MCF 10A (cell line): ENCODE results near the gene OPTC. TPM values are rescaled to one million over a fixed set of nuclear protein-coding genes. Genes with fewer than 3 reads are reported as not detected.

Experiments used
- BruUV-seq: library from RNA; stranded (reverse); fragments of 400-500 nt; replicated peaks from 2 replicates; lab custom pipeline; 2021; lab: Mats Ljungman, UMichigan
- CTCF ChIA-PET: fragments of 300-600 bp; sonication (Branson Sonifier 250); formaldehyde crosslinking; extraction: SDS; loops from one replicate; lab custom pipeline; 2021; ENCODE audit warnings: antibody characterized with exemption, inconsistent platforms; lab: Yijun Ruan, JAX
- POLR2A ChIA-PET: fragments of 300-600, 350-650 bp; sonication (Branson Sonifier 250); formaldehyde crosslinking; extraction: SDS; loops from one replicate; lab custom pipeline; 2020; ENCODE audit warnings: antibody characterized with exemption, inconsistent platforms; lab: Yijun Ruan, JAX
- DNase-seq: peaks from one replicate; pipeline ENCODE4 v3.0.0-alpha.2; 2018; ENCODE audit not compliant: unreplicated experiment
- H3K27ac Mint-ChIP-seq: one replicate; pipeline ENCODE4 v1.8.0; 2022; ENCODE audit warnings: mild to moderate bottlenecking, low read depth, mixed read lengths; ENCODE audit not compliant: unreplicated experiment
- H3K27me3 Mint-ChIP-seq: one replicate; pipeline ENCODE4 v1.8.0; 2022; ENCODE audit warnings: mixed read lengths; ENCODE audit not compliant: insufficient read depth, unreplicated experiment
- H3K36me3 Mint-ChIP-seq: one replicate; pipeline ENCODE4 v1.8.0; 2022; ENCODE audit warnings: mild to moderate bottlenecking, moderate library complexity, mixed read lengths; ENCODE audit not compliant: insufficient read depth, unreplicated experiment
- H3K4me1 Mint-ChIP-seq: one replicate; pipeline ENCODE4 v1.8.0; 2022; ENCODE audit warnings: mixed read lengths; ENCODE audit not compliant: insufficient read depth, unreplicated experiment
- H3K4me3 Mint-ChIP-seq: one replicate; pipeline ENCODE4 v1.8.0; 2022; ENCODE audit warnings: mild to moderate bottlenecking, moderate library complexity, mixed read lengths; ENCODE audit not compliant: unreplicated experiment
- H3K9me3 Mint-ChIP-seq: one replicate; pipeline ENCODE4 v1.8.0; 2022; ENCODE audit warnings: mixed read lengths; ENCODE audit not compliant: unreplicated experiment
- intact Hi-C: fragments of 100-400 bp; cut with micrococcal nuclease; formaldehyde crosslinking; loops from 2 replicates; pipeline ENCODE4 v1.14.1; 2022
- total RNA-seq: library from RNA; stranded (reverse); gene quantifications from 2 replicates; pipeline ENCODE4 v1.2.3, GENCODE V29; 2022
- TF ChIP-seq, protein P1 (sequence below): fragments of 200-600 bp; IDR thresholded peaks from one replicate; pipeline ENCODE4 v1.8.0; 2022; ENCODE audit warnings: antibody characterized with exemption, mild to moderate bottlenecking; ENCODE audit not compliant: unreplicated experiment

The OPTC gene
- total RNA-seq, 1 experiment from 2014 or later = not detected

DNA sequence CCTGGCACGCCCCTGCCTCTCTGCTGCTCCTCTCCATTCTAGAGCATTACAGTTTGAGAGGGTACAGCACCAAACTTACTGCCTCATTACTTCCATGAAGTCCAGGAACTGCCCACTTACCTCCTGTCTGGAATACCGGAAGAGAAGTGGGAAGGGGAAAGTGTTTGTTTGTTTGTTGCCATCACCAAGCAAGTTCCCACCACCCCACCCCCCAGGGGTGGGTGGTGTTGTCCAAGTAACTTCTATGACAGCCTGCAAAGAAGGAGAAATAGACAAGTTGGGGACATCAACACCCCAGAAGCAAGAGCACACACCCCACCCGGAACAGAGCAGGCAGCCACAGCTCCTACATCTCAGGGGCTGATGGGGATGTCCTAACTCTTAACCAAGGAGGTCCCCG is 18.0 kb downstream of the OPTC start:
- CTCF ChIA-PET = interaction anchor here (0.5 to 11.7 kb wide), 5 partner anchors 8 to 389 kb away, joined by 3 to 552 read pairs (median 3); no protein-coding TSS in a partner anchor
- intact Hi-C loops = loop anchor here (1.0 to 5.0 kb wide), 3 partner anchors 46 to 115 kb away; partner anchors contain the start of gene ATP2B4
- no peaks in the 10 kb centered on the region for H3K9me3 Mint-ChIP-seq
- H3K27ac Mint-ChIP-seq = peak overlapping the region; percentile 93
- POLR2A ChIA-PET = interaction anchor here (0.7 to 2.8 kb wide), 5 partner anchors 25 to 181 kb away, joined by 4 to 17 read pairs (median 5); partner anchors contain the start of gene ATP2B4
- BruUV-seq = no TSS peak
- TF ChIP-seq, protein P1, sequence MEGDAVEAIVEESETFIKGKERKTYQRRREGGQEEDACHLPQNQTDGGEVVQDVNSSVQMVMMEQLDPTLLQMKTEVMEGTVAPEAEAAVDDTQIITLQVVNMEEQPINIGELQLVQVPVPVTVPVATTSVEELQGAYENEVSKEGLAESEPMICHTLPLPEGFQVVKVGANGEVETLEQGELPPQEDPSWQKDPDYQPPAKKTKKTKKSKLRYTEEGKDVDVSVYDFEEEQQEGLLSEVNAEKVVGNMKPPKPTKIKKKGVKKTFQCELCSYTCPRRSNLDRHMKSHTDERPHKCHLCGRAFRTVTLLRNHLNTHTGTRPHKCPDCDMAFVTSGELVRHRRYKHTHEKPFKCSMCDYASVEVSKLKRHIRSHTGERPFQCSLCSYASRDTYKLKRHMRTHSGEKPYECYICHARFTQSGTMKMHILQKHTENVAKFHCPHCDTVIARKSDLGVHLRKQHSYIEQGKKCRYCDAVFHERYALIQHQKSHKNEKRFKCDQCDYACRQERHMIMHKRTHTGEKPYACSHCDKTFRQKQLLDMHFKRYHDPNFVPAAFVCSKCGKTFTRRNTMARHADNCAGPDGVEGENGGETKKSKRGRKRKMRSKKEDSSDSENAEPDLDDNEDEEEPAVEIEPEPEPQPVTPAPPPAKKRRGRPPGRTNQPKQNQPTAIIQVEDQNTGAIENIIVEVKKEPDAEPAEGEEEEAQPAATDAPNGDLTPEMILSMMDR = no peak
- H3K4me1 Mint-ChIP-seq = peaks cover 47% of the 10 kb centered on the region
- no peaks in the 10 kb centered on the region for H3K36me3 Mint-ChIP-seq
- H3K27me3 Mint-ChIP-seq = no peaks in the 10 kb centered on the region
- DNase-seq = no peak
- H3K4me3 Mint-ChIP-seq = no peak overlapping the region

DNA sequence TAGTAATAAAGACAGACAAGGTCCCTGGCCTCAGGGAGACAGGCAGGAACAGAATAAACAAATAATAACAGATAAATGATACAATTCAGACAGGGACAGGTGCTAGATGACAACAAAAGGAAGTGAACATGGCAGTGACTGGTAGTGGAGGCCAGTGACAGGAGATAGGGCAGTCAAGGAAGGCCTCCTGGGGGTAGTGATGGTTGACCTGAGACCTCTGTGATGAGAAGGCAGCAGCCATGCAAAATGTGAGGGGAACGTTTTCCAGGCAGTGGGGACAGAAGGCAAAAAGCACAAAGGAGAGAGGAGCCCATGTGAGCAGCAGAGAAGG is 18.5 kb downstream of the OPTC start:
- H3K4me3 Mint-ChIP-seq = peak overlapping the region; percentile 47
- H3K9me3 Mint-ChIP-seq = no peaks in the 10 kb centered on the region
- intact Hi-C loops = loop anchor here (1.0 to 5.0 kb wide), 3 partner anchors 46 to 114 kb away; partner anchors contain the start of gene ATP2B4
- POLR2A ChIA-PET = interaction anchor here (0.7 to 2.8 kb wide), 8 partner anchors 9 to 180 kb away, joined by 3 to 27 read pairs (median 4); partner anchors contain the start of gene ATP2B4
- H3K27ac Mint-ChIP-seq = peak overlapping the region; percentile 93
- DNase-seq = no peak
- no TSS peak for BruUV-seq
- CTCF ChIA-PET = no interaction called here
- H3K36me3 Mint-ChIP-seq = no peaks in the 10 kb centered on the region
- H3K4me1 Mint-ChIP-seq = peaks cover 45% of the 10 kb centered on the region
- H3K27me3 Mint-ChIP-seq = no peaks in the 10 kb centered on the region
- TF ChIP-seq, protein P1 = no peak

DNA sequence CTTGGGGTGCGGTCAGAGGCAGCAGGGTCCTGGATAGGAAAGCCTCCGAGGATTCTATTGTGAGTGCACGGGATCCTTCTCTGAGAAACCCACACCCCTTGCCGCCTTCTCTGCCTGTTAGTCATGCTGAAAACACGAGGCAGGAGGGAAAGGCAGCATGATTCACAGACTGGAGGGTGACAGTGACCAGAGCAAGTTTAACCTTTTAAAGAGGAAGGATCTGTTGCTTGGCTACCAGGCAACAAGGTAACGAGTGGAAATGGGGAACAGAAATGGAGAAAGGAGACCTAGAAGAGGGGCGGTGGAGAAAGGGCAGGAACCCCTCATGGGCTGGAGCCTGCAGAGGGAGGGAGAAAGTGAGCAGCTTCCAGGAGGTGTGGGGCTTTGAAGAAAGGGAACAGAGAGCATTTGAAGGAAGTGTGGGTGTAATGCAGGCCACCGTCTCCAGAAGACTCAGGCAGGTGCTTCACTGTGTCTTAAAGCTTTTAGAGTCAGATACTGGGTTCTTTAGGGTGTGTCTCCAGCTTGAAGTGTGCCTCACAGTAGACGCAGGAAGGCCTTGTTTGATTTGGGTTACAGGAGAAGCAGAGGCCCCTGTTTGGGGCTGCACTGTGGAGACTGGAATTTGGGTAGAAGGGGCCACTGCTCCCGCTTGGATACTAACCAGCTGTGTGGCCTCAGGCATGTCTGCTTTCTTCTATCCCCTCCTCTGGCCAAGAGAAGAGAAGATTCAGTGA is 19.1 kb downstream of the OPTC start:
- no TSS peak for BruUV-seq
- no peaks in the 10 kb centered on the region for H3K27me3 Mint-ChIP-seq
- CTCF ChIA-PET = interaction anchor here (0.6 to 2.5 kb wide), 7 partner anchors 9 to 632 kb away, joined by 3 to 30 read pairs (median 3); no protein-coding TSS in a partner anchor

More for the DNA sequence above, 19.1 kb downstream of the OPTC start:
- no peaks in the 10 kb centered on the region for H3K36me3 Mint-ChIP-seq
- TF ChIP-seq, protein P1 = no peak
- H3K4me1 Mint-ChIP-seq = peaks cover 45% of the 10 kb centered on the region
- H3K27ac Mint-ChIP-seq = peak overlapping the region; percentile 93
- H3K9me3 Mint-ChIP-seq = no peaks in the 10 kb centered on the region
- POLR2A ChIA-PET = interaction anchor here (0.5 to 2.8 kb wide), 13 partner anchors 8 to 188 kb away, joined by 3 to 27 read pairs (median 4); partner anchors contain the start of gene ATP2B4
- DNase-seq = peak; percentile 96
- intact Hi-C loops = loop anchor here (1.0 to 5.0 kb wide), 5 partner anchors 13 to 179 kb away; partner anchors contain the start of gene ATP2B4
- H3K4me3 Mint-ChIP-seq = peak overlapping the region; percentile 47
